ENCODE data around the gene NUP205. TPM values are rescaled to one million over a fixed set of nuclear protein-coding genes. Genes with fewer than 3 reads are reported as not detected.

NUP205 gene
- total RNA-seq, 1 donor from 2014 or later = 78.0 TPM

- DNase-seq (ENCODE audit: low read depth, low spot score) = no peak
Measured at GRCh38 chr7:135697276-135698049, 139.7 kb downstream of the NUP205 start.

Other genes starting within 250 kb of the NUP205 start
- gene CNOT4, start 47.8 kb upstream of the NUP205 start, total RNA-seq = 9.6 and 11.4 TPM in 2 replicates
- 6.6 and 8.0 TPM in 2 replicates for gene STMP1, start 104.6 kb downstream of the NUP205 start, total RNA-seq
- gene SLC13A4, start 170.3 kb downstream of the NUP205 start, total RNA-seq = not detected in 2 replicates
- not detected in 2 replicates for gene FAM180A, start 190.9 kb downstream of the NUP205 start, total RNA-seq

Data from pulmonary artery endothelial cell (primary cell).